Activated CD8-positive, alpha-beta memory T cell treated with anti-CD3 and anti-CD28 coated beads, Interleukin-2, amount 50 U/mL, for 4 hours (primary cell): Measurements from ENCODE around the gene PDE7B.

Experiments
- DNase-seq: peaks from one replicate; pipeline ENCODE4 v3.0.0-alpha.2; 2020

PDE7B gene

DNA sequence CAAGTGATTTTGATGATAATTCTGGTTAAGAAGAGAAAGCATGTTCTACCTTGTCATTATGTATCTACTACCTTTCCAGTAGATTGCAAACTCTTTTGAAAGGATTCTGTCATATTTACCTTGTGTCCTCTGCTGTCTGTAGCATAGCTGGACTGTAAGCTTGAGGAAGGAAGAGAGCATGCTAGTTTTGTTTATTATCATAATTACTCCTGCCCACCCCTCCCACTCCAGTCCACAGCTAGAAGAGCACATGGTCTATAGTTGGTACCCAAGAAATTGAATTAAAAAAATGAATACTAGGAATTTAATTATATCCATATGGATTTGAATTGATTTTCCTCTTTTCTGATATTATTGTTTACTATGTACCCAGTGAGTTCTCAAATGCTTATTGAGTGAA is 40.2 kb downstream of the PDE7B start:
- no peak for DNase-seq

DNA sequence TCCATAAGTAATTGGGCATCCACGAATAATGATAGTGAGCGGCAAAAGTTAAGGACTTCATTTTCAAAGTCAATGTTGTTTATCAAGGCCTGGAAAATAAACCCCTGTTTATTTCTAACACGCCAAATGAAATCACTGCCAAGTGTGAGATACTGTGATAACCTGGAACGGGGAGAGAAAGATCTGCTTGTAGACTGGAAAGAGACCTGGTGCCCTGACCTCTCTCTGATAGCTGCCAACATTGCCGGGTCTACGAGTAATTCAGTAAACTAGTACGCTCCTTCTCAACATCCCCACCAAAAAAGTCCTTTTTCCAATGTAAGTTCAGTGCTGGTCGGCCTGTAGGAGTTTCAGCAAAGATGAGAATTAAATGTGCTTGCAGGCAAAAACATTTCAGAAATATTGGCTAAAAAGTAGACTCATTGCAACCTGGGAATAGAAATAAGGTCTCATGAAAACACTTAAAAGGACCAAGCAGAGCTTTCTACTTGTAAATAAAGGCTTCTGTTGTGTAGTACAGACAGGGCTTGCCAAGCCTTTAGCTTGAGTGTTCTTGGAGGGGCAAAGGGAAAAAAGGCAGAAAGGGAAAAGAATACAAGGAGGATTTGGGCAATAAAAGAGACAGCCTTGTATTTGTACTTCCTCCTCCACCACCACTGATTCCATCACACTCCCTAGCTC is 43.9 kb downstream of the PDE7B start:
- no peak for DNase-seq

DNA sequence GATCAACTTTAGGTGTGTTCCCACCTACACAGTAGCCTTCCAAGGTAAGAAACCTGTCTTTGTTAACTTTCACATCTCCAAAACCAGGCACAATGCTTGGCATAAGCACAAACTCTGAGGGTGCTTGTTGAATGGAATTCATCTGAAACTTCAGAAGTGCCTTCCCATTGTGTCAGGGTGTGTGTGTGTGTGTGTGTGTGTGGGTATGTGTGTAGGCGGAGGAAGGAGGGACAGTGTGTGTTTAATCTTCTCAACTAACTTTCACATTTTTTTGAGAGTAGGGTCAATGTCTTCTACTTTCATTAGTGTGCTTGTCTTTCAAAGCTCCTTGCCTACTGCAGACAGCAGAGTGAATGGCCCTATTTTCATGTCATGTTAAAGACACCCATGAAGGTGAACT is 45.6 kb downstream of the PDE7B start:
- no peak for DNase-seq

DNA sequence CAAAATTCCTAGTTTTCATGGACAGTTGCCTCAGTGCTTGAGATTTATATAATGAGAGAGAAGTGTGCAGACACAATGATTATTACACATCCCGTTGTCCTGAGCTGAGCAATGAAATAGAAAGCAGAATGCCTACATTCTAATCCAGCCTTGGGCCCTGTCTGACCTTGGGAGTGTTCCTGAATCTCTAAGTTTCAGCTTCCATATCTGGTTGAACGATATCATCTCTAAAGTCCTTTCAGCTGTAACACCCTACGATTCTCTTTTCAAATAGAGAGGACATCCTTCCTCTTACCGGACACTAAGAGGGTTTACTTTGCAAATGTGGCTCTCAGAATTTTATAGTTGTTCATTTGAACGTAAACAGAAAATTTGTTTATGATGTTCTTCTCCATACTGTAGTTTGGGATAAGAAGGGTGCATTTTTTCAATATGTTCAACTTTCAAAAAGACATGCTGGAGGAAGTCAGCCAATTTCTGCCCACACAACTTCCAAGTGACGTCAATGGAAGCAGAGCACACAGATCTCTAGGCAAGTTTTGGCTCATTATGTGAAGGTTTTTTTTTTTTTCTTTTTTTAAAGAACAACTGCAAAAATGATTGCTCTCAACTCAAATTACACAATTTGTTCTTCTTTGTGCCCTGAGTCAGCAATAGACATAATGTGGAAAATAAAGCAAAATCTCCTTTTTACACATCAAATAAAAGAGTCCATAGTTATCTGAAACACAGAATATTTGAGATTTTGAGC is 50.4 kb downstream of the PDE7B start:
- no peak for DNase-seq

DNA sequence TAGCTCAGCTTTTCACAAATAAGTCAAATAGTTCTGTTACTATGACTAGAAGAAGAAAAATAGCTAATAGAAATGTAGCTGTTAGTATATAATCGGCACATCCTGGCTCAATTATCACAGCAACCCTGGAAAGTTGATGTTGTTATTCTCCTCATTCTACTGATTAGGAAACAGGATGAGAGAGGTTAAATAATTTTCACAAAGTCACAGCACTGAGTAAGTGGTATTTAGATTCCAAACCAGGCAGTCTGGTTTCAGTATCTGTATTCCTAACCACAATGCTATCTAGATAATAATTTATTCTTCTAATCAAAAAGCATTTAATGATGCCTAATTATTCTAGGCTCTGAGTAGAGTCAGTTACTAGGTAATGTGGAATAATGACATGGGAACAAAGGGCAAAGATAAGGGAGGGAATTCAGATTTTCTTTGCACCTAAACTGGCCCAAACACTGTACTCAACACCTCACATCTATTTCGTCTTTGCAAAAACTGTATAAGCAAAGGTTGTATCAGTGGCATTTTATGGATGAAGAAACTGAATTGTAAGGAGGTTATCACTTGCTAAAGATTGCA is 51.3 kb downstream of the PDE7B start:
- DNase-seq = no peak

DNA sequence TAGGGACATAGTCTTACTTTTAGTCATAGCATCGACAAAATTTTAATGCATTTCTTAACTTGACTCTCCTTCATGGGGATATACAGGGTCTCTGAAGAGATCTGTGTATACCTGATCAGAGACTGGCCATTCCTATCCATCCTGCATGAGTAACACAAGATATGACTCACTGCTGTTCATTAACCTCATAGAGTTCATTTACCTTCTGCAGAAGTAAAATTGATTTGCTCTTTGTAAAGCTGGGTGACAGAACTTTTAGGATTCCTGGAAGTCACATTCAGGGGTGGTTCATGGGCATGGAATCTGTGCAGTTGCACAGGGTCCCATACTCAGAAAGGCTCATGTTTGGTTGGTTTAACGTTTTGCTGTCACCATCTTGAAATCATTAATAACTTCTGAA is 53.2 kb downstream of the PDE7B start:
- no peak for DNase-seq

DNA sequence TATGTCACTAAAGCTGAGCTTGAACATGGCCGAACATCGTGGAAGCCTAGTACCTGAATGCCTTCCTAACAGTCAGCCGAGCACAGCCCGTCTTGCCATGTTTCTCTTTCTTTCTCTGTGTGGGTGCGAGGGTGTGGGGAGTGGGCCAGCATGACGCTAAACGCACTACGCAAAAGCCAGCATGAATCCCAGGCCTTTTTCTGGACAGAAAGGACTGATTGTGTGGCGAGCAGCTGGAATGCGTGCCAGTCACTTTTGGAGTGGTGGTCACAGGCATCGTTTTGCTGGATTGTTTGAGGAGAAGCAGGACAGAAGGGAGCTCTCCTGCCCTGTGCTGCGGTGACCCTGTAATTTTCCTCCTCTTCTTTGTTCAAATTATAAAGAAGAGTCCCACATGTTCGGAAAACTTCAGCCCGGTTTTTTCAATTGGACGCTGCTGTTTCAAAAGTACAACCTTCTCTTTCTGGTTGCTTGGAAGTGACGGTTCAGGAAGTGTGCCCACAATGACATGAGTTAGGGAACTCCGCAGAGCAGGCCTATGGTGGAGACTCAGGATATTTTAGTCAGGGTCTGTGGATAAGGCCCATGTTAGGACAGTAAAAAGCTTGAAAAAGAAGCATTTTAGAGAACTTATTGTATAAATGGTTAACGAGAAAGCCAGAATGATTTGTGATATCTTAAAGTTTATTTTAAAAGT is 54.3 kb downstream of the PDE7B start:
- DNase-seq = no peak

DNA sequence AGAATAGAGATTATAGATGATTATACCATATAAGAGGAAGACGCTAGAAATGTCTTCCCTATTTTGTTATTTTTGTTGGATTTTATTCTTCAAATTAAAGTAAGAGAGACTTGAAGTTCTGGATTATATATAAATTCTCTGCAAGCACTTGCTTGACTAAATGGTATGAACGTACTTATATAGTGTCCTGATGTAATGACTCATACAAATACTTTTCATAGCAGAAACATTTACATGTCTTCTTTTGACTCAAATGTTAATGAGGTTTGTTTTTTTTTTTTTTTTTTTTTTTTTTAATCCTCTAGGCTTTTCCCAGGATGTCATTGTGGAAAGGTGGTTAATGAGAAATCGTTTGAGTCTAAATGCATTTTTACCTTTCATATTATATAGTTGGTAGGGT is 55.0 kb downstream of the PDE7B start:
- no peak for DNase-seq

DNA sequence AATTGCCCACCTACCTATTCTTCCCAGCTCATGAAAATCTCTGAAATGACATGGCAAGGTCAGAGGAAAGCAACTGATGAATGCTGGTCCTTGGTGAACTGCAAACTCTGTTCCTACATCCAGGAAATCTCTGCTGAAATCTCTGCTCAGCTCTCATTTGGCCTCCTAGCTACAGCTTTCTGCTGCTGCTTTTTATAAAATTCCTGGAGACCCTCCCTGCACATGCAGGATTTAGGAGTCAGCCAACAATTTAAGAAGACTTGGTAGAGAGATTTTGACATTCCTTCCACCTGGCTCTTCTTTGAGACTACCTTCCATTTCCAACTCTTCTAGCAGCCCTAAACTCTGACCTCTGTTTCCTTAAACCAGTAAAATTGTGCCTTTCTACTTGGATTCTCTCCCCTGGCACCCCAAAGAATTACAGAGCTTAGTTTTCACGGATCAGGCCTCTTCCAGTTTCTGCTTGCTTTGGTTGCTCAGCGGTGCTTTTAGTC is 55.5 kb downstream of the PDE7B start:
- DNase-seq = no peak

DNA sequence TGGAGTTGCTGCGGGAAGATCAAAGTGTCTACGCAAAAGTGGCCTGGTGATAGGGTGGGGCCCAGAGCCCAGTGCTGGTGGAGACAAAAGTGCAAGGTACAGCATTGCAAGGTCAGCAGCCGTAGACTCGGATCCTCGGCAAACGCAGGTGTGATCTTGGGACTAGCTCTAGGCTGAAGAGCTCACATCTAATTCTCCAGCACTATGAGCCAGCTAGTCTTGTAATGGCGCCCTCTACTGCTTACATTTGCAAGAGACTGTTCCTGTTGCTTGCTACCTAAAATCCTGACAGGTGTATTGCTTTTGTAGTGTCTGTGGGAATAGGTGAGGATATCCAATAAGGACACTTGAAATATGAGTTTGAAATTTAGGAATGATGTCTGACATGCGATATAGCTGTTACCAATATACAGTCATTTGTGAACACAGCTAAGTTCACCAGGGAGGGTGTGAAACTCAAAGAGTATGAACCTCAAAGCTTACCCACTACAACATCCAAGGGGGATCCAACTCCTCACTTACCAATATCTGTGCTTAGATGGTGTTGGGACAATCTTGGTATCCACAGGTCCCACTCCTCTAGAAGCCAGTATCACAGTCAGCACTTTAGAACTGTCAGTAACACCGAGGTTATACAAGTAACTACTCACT is 58.4 kb downstream of the PDE7B start:
- peak; percentile 45 for DNase-seq

DNA sequence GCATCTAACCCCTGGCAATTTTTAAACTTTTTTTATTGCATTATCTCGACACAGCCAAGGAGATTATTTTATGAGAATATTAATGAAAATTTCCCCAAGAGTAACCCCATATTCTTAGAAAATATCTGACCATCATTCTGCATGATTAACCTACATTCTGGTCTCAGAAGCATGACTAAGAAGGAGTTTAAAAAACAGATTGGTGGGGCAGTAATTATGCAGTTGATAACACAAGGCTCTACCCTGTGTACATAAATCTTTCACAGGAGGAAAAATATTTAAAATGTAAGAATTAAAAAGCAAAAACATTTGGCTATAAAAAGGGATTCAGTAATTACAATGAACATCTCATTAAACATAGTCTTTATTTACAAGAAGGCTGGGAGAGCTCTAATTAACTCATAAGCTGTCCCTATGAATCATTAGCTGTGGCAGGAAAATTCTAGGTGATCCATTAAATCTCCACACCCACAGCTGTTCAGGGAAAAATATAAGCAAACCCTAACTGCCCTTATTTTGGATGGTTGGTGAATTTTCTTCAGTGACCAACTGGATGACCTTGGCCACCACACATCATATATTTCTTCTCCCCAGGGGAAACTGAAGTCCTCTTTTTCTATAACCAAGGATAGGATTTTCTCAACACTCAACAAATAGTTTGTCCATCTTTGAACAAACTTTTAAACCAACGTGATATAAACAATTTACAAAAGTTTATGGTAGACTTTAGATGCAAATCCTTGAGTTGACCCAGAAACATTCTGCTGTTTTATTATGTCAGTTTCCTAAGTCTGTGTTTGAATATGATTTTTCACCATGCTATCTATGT is 59.5 kb downstream of the PDE7B start:
- DNase-seq = no peak

DNA sequence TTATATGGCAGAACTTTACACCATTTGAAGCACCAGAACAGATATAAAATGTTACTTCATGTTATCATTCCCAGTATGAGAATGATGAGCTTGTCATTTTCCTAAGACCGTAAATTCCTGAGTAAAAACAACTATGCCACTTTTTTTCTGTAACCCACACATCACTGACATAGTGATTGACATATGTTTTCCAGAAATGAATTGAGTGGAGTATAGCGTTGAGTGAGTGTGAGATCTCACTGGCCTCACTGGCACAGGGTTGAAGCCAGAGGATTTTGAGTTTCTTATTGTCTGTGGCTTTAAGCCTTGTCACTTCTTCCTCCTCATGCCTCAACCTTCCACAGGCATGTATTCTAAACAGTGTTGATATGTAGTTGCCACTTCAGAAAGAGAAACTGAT is 62.3 kb downstream of the PDE7B start:
- DNase-seq = no peak

DNA sequence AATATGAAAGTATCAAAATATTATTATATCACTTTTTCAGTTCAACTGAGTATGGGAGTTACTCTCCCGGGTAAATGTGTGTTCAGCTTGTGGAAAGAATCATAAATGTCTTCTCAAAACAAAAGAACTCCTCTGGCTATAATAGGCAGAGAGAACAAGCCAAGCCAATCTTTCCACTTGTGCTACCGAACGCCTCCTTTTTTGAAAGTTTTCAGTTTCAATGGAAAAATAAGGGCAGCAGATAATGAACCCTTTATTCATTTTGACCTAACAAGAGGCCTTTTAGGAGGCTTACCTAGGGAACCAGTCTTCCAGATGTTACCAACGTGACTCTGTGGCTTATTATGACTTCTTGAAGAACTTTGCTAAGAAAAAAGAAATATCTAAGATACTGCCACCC is 67.5 kb downstream of the PDE7B start:
- no peak for DNase-seq

DNA sequence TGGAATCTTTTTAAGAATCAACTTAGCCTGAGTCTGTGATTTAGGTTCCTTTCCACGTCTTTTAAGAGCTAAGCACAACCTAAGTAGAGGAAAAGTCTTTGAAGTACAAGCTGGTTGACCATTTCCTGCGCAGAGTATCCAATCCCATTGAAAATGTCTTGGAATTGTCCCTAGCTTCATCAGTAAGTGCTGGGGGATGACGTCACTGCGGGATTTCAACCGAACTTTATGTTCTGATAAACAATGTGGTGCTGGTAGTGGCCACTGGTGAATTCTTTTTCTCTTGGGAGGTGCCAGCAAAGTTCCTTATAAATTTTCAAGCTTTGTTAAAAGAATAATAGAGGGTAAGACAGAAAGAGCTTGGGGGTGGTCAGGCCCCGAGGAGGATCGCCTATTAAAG is 69.2 kb downstream of the PDE7B start:
- DNase-seq = no peak

DNA sequence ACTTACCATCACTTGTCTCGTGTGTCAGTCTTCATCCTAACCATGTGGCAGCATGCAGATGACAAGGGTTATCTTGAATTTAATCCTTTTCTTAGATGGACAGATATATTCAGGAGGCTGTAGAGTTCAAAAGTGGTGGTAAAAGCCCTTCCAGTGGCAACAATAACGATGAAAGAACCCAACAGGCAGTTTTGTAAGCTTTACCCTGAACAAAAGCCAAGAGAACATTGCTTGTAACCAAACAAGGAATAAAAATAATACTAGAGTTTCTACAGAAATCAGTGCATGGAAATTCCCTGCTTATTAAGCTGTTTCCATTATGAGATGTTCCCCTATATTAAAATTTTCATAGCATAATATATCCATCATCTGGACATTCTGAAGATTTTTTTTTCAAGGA is 69.7 kb downstream of the PDE7B start:
- DNase-seq = no peak

DNA sequence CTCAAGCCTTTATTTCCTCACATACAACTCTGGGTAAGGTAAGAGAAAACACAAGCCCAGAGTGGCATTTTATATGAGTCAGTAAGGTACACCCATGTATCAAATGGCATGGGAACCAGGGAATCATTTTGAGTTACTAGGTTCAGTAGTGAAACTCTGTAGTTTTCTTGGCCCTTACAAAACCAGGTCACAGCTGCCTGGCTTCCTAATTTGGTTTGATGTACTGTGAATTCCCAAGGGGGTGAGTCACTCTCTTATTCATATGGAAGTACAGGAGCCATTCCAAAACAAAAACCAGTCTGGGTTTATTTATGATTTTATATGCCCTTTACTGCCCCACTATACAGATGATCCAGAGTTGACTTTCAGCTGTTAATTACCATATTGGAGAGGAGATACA is 70.7 kb downstream of the PDE7B start:
- DNase-seq = no peak

DNA sequence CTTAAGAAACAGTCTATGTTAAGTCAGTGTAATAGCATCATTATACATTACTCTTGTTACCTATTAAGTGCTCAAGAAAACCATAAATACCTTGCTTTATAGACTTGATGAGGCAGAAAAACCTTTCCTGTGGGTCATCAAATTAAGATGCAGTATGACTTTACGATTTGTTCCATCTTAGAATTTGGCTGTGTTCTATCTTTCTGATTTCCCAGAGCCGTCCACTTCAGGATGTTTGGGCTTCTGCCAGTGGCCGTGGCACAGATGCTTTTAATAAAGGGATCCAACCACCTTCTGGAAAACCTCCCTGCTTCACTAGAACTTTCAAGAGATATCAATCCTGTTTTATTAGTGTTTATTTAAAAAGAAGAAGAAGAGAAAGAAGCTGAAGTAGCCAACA is 71.2 kb downstream of the PDE7B start:
- no peak for DNase-seq

DNA sequence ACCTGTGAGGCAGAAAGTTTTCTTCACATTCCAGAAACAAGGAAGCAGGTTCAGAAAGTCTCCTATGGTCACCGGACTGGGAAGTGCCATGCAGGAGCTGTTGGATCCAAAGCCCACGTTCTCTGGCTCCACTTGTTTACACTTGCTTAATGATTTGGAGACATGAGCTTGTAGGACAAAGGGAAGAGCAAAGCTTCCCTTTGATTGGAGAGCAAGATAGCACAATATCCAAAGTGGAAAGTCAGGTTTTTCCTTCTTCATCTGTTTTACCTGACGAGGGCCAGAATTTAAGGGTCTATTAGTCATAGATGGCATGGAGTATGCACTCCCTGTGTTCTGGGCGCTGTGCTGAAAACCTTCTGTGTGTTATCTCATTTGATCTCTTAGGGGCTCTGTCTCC is 81.2 kb downstream of the PDE7B start:
- DNase-seq = no peak

DNA sequence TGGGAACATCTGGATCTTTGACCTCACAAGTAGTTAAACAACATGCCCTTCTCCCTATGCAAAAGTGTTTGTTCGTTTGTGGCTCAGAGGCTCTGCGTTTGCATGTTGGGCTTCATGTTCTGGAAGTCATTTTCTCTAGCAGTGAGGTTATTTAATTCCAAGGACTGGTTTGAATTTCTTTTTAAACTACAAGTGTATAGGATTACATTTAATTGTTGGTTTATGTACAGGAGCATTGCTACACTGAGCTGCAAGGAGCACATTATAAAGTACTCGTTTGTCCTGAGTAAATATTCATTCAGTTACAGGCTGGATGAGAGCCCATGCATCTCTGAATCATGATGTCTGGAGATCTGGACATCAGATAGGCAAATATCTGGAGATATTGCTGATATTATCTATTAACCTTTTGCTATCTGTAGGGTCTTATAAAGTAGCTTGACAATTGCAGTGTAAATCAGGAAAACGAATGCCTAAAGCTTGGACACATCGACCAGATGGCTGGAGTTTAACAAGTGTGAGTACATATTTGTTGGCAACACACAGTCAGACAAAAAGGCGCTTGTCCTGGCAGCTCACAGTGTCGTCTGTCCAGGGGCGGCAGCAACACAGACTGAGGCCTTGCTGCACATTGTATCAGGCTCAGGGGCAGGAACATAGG is 84.6 kb downstream of the PDE7B start:
- DNase-seq = no peak

DNA sequence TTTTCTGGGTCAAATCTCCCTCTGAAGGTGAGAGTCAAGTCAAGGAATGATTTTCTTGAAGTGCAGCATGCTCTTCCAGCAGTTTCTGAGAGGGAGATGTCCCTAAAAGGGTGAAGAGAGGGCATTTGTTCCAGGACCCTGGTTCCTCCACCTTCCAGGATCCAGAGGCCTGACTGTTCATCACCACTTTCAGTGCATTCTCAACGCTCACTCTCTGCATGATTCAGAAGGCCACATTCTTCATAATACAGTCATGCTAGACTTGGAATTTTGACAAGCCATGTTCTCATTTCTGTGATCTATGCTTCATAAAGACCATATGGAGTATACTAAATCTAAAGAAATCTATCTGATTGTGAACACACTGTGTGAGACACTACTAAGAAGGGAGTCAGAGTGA is 85.1 kb downstream of the PDE7B start:
- no peak for DNase-seq

DNA sequence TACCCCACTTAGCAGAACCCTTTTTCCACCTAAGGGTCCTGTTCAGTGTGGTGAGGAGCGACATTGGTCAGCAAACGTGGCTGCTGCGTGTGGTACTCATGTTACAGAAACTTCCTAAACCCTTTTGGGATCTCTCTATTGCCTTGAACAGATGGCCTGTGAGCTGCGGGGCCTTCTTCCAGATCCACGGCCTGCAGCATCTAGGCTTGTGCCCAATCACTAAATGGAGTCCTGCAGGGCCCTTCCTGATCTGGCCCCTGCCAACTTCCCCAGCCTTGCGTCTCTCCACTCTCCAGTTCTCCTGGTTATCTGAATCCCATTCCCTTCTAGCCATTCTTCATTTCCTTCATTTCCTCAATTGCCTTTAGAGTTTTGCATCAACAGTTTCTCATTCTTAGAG is 85.6 kb downstream of the PDE7B start:
- DNase-seq = no peak
